HG02973 (cell line): ENCODE data around the gene CLSTN2.

Source experiments
- ATAC-seq: cut with Tn5 transposase; IDR thresholded peaks from one replicate; pipeline ENCODE4 v1.9.1; 2021; ENCODE audit warnings: moderate library complexity; ENCODE audit not compliant: unreplicated experiment

Gene CLSTN2

DNA sequence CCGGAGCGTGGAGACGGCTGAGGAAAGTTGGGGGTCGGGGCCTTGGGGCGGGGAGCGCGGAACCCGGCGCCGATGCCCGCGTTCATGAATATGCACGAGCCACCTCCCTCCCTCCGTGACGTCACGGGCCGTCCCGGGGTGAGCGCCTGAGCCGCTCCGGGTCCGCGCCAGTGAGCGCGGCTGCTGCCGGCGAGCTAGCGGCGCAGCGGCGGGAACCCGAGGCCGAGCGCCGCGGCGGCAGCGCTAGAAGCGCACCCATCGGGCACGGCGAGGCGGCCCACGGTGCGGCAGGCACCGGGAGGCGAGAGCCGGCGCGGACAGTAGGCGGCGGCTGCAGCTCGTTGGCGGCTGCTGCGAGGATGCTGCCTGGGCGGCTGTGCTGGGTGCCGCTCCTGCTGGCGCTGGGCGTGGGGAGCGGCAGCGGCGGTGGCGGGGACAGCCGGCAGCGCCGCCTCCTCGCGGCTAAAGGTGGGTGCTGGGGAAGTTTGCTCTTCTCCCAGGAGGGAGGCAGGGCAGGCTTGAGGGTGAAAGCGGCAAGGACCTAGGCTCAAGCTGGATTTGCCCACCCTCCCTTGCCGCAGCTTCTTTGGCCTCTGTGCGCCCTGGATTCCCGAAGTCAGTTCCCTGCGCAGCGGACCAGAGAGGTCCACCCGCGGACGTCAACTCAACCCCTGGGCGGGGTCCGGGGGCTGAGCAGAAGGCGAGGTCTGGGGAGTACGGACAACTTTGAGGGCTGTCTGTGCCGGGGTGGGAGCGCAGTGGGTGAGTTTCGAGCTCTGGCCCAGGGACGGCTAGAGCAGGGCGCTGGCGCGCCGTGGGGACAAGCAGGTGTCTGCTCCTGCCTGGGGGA, at the start of gene CLSTN2:
CLSTN2 (plus strand) TSS at position 170 of the 850 bp plus-strand sequence.
- ATAC-seq = peak; percentile 52

DNA sequence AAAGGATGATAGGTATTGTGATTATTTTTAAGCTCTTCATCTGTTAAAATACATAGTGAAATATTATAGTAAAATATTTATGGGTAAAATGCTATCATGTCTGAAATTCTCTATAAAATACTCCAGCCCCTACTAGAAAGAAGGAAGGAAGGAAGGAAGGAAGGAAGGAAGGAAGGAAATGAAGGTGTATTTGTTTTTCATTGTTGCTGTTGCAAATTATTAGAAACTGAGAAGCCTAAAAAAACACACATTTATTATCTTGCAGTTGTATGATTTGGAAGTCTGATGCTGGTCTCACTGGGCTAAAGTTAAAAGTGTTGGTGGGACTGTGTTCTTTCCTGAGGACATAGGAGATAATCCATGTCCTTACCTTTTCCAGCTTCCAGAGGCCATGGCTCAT, 47.6 kb upstream of the CLSTN2 start:
- ATAC-seq = no peak

DNA sequence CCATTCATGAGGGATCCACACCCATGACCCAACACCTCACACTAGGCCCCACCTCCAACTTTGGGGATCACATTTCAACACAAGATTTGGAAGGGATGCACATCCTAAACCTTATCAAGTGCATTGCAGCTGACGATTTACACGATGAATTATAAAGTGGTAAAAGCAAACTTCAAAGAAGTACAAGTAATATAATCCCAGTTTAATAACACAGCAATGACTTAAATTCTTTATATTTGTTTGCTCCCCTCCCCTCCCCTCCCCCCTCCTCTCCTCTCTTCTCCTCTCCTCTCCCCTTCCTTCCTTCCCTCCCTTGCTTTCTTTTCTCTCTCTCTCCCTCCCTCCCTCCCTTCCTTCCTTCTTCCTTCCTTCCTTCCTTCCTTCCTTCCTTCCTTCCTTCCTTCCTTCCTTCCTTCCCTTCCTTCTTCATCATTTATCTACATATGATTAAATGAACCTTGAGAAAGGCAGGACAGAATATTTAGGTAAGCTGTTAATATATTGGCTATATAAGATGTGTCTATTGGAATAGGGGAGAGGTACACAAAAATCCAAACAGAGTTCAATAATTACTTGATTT, 46.3 kb upstream of the CLSTN2 start:
- ATAC-seq = no peak

DNA sequence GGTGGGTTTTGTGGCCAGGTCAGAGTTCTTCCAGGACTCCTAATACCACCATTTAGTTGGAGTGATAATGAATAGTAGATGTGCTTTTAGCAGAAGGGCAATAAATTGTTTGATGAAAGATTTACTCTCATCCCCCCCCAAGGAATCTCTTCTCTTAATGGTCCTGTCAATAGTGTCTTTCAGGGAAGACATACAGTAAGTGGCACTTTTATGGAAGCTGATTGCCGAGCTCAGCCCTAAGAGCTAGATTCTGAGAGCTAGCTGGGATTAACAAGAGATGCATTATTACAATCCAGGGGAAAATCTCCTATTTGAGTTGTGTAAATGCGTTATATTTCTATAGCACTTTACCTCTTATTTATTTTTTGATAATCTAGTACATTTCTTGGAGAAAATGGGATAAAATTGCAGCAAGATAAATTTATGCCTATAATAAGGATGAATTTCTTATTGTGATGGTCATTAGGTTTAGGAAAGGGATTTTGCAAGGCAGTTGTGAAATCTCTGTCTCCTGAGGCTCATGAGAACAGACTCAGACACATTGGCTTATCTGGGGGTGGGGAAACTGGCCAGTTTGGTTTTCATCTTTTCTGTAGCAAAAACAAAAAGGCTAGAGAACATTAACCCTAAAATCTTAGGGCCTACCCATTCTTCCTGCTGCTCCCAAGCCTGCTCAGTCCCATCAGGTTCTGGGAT, 41.6 kb upstream of the CLSTN2 start:
- no peak for ATAC-seq

DNA sequence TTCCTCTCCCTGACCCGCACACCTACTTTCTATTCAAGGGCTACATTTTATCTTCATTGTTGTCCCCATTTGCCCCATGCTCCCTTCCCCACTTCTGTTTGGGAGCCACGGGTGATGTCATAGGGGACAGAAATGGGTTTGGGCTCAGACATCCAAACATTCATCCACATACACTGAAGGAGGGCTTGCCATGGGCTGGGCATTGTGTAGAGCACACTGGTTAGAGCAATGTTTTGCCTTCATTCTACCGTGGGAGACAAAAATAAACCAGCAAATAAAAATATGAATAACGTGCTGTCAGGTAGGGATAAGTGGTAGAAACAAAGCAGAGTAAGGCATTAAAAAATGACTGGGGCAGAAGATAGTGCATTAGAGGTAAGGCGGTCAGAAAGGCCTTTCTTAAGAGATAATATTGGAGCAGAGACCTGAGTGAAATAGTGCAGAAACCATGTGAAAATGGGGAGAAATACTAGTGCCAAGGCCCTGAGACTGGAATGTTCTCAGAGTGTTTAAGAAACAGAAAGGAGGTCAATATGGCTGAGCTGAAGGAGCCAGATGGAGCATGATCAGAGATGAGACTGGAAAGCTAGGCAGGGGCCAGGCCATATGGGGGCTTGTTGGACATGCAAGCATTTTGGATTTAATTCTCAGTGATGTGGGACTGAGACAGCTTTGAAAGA, 40.9 kb upstream of the CLSTN2 start:
- ATAC-seq = no peak

DNA sequence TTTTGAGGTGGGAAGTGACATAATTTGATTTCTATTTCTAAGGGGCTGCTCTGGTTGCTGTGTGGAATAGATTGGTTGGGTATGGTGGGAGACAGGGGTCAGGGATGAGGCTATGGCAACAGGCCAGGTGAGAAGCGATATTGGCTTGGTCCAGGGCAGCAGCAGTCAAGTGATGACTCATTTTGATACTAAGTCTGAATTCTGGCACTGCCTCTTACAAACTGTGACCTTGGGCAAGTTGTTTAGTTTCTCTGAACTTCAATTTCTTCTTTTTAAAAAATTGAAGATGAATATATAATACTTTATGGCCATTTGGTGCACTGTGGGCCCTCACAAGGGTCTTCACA, 40.4 kb upstream of the CLSTN2 start:
- no peak for ATAC-seq

DNA sequence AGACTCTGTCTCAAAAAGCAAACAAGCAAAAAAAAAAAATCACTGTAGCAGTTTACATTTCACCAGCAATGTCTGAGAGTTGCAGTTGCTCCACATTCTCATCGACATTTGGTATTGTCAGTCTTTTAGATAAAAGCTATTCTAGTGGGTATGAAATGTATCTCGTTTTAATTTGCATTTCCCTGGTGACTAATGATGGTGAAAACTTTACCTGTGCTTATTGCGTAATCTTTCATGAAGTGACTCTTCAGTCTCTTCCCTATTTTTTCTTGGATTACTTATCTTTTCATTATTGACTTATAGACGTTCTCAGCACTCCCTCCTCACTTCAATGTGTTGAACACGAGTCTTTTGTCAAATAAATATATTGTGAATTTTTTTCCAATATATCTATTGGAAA, 37.2 kb upstream of the CLSTN2 start:
- ATAC-seq = no peak

DNA sequence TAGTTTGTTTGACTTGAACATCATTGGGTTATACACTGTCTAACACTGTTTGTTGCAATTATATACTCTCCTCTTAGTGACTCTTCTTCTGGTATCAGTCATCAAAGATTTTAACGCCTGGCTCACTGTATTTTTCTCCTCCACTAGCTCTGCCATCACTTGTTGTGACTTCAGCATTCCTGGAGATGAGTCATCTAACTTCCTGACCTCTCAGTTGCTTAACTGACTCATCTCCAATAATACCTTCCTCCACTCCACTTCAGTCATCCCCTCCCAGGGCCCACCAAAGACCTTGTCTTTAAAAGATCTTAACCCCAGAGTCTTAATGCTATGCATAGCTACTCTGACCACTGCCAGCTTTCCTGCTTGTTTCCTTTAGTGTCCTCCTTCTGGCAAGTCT, 28.6 kb upstream of the CLSTN2 start:
- no peak for ATAC-seq

DNA sequence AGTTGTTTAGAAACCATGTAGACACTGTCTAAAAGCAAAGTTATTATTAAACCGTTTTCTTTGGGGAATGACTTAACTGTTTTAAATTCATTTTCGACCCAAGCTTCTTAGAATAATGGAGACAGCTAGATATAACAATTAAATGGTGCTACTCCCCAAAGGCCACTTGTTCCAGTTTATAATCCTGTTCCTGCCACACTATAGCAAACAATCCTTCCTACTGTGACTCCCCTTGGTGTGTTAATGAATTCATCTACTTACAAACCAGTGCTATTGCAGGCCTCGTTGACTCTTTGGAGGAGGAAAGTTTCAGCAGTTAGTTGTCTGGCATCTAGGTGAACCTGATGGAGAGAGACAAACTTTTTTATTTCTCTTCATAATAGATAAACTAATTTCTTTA, 25.2 kb upstream of the CLSTN2 start:
- no peak for ATAC-seq

DNA sequence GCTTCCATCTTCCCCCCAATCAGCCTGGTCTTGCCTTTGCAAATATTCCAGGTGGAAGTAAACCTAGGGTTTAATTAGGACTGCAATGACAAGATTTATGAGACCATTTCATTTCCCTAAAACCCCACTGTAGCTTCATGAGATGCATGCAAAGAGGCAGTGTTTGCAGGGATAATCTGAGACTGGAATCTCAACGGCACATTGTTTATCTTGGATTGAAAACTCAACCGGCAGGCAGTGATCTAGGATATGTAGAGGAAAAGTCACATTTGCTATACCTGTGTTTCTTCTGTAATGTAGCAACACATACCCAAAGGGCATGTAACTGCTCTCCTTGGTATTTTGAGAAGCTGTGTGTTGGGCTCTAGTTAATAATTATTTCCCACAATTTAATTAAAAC, 18.7 kb upstream of the CLSTN2 start:
- ATAC-seq = no peak

DNA sequence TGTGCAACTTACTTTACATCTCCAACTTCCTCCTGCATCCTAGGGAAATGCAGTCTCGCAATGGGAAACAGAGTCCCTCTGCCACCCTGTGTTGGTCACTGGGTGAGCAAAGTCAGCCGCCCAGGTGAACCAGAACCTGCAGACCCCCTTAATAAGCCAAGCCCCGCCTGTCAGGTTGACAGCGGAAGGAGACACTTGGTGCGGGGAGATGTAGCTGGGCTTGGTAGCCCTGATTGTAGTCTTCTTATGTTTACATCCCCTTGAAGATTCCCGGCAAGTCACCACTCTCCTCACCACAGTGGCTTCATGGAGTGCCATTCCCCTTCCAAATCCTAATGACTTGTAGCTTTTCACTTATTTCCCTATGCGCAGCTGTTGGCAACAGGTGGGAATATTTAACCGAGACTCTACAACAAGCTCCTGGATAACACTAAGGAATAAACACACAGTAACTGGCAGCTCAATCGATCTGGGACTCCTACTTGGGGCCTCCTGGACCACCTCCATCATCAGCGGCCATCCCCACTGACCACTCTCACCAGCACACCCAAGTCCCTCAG, 17.7 kb upstream of the CLSTN2 start:
- no peak for ATAC-seq

DNA sequence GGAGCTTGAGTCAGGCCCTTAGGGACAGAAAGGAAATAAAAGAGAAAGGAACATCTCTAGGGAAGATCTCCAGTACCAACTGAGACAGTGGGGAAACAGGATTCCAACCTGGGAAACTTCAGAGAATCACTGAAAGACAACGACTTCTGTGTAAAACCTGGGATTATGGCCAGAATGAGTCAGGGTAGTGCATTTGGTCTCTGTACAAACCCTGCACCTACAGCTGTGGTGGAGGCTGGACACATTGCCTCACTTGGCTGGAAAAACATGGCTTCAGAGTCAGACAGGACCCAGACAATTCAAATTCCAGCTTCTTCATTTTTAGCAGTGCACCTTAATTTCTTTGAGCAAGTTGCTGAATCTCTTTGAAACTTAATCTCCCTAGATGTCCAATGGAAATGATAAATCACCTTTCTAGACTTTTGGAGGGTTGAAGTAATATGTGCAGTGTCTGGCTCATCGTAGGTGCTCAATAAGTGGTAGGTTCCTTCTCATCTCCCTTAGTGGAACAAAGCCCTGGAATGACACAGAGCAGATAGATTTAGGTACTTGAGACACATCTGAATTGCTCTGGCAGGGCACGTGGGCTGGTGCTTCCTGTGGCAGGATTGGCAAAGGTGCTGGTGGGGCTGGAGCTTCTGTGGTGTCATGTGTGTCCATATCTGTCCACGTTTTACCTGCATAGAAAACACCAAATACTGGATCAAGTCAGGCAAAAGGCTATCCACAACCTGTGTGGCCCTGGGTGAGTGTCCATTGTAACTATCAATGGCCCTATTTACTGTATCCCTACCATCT, 6.1 kb upstream of the CLSTN2 start:
- no peak for ATAC-seq

DNA sequence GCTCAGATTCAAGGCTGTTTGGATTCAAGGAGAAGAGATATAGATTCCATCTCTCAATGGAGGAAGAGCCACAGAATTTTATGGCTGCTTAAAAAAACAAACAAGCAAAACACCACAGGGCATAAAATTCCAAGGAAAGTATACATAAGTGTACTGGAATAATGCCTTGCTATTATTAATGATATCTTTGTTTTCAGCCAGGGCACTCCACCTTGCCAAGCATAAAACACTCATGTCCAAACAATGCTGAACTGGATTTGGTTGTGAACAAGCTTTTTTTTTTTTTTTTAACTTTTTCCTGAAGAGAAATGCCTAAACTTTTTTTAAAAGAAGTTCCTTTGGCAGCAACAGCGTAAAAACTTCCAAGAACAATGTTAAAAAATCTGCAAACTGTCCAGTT, 4.8 kb upstream of the CLSTN2 start:
- no peak for ATAC-seq

DNA sequence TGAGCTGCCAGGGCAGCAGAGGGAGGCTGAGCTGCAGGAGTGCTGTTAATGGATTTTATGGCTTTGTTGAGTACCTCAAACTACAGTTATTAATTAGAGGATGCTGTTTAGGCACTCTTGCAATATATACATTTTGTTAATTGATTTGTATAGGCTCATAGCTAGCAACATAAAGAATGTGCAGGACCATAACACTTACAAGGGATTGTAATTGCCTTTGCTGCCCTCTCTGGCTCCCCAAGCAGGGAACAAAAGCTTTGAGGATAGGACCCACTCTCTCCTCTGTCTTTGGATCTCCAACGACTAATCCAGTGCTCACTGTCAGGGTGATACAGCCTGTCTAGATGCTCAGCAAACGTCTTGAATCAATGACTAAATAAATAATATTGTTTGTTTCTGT, 1.2 kb upstream of the CLSTN2 start:
- no peak for ATAC-seq

DNA sequence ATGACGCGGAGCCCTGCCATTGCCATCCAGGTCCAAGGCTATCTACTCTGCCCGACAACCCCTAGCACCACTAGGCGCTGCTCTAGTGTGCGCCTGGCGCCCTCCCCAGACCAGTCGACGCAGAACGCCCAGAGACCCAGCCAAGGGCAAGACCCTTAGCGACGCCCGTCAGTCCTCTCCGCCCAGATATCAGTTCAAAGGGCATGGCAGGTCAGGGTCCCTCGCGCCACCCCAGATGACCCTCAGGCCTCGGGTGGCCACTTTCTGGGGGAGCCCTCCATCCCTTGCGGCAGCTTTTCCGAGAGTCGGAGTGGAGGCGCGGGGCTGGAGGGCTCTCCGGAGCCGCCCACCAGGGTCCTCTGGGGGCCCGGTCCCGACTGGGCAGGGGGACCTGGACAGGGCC, 371 bp upstream of the CLSTN2 start:
- ATAC-seq = no peak

DNA sequence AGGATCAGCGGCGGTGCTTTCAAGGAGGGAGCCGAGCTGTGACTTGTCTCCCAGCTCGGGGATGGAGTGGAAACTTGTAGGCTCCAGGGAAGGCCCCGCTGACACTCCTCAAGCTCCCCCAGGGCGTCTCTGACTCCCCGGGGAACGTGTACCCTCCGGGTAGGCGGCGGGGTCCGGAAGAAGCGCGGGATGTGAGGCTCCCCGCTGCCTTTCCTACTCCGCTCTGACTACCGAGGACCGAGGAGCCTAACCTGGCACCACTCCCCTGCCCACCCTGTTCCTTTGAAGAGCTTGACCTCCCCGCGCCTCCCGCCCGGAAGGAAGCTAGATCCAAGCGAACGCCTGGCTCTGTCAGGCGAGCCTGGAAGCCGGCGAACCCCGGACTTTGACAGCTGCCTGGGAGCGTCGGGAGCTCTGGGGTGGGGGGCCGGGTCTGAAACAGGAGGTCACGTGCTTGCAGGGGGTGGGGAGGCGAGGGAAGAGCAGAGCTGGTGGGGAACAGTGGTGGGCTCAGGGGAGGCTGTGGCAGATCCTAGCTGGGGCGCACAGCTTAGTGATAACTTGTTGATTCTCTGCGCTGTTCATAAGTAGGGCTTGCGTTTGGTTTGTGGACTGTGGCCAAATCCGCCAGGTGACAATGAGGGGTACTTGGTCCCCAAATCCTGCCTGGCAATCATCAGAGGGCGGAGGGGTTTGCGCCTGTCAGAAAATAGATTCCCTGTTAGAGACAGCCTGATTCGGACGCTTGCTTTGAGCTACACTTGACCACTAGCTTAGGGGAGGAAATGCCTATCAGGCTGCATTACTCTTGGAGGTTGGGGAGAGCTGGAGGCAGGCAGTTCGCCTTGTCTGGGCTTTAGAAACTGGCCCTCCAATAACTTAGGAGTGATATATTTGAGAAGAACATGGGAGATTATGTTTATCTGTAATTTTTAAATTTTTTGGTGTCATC, 1.2 kb downstream of the CLSTN2 start:
- ATAC-seq = no peak

DNA sequence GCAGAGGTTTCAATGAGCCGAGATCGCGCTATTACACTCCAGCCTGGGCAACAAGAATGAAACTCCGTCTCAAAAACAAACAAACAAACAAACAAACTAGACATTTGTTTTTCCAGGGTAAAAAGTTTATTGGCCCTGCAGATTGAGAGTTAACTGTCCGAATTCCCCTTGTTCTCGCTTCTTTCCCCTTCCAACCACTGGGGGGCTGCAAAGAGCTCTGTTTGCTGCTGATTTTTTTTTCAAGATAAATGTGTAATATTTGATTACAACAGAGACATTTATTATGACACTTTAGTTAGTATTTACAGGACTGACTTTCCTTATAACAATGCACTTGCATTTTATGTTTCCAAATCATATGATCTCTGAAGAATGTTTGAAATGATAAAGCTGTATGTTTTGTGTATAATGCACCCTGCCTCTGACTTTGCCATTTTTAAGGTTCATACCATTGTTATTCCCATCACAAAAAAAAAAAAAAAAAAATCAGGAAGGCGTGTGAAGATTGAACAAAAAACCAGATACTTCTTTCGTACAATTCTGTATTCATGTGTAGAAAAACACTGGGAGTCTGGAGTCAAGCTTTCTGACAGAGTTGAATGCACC, 2.8 kb downstream of the CLSTN2 start:
- ATAC-seq = no peak

DNA sequence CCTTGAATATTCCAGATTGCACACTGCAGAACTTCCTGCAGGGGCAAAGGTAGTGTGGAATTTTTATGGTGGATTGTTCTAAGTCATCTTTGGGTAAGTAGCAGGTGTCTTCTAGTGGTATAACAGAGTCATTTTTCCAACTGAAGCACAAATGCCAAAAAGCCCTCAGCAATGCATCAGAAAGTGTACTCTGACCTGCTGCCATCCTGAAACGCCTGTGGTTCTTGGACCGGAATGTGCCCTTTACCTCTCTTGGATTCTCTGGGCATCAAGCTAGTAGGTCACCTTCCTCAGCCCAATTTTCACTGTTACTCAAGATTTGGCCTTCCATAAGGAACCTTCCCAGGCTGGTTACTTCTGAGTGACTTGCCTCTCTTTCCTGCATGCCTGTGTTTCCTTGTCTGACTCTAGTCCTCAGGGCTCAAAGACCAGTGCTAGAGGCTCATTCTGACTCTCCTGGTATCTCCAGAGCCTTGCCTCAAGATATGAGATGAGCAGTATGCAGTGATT, 4.8 kb downstream of the CLSTN2 start:
- ATAC-seq = no peak

DNA sequence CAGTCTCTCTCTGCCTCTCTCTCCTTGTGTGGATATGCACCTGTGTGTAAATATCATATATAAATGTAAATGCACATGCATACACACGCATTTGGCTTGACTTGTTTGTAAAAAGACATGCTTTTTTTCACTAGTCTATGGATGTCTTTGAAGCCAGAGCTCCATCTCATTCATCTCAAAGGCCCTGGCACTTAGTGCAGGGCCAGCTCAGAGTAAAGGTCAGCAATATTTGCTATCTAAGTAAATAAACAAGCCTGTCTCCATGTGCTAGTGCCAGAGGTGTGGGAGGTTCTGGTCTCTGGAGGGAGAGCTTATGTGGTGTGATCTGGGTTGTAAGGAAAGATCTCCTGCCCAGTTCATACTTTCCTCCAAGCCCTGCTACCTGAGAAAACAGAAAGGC, 5.6 kb downstream of the CLSTN2 start:
- no peak for ATAC-seq
